ELR (cell line): Measurements from ENCODE around the gene UBAC1.

ENCODE experiments used
- DNase-seq: peaks from one replicate; pipeline ENCODE4 v3.0.0-alpha.2; 2015; ENCODE audit warnings: low read depth

The UBAC1 gene

DNA sequence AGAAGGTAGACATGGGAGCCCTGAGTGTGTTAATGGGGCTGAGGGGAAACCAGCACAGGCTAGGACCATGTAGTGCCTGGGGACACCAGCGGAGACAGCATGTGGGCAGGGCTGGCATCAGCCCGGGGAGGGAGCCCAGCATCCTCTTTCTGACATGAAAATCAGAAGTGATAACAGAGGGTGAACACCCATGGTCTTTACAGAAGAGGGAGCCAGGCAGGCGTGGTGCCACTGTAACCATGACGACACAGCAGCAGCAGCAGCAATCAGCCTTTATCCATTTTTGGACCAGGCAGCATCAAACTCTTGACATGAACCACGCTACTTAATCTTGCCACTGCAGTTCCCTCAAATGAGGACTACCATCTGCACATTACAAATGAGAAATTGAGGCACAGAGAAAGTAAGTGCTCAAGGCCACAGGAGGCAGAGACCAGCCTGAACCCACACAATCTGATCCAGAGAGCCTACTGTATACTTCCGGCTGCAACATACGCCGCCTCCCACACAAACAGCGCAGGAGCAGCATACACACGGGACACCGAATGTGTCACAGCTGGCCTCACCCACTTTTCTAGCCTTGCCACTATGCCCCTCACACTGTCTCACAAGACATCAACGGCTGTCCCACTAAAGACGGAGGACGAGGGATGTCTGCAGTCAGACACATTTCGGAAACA lies 77.6 kb downstream of the UBAC1 start:
- no peak for DNase-seq
